Myocyte (in vitro differentiated cells): ENCODE measurements around the gene TMPRSS5. TPM values are rescaled to one million over a fixed set of nuclear protein-coding genes. Genes with fewer than 3 reads are reported as not detected.
"Not testable (repeated sequence)": the region's sequence is repeated elsewhere in the genome, so short reads cannot be mapped to it uniquely, and the experiment has no call there.

Source experiments
- DNase-seq: peaks from one replicate; pipeline ENCODE4 v3.0.0-alpha.2; 2012; ENCODE audit warnings: low read depth
- total RNA-seq: library from RNA; depleted of rRNA; stranded (reverse); fragments of >200 nt; gene quantifications from 2 replicates; pipeline ENCODE4 v1.2.3, GENCODE V29; 2014

Gene TMPRSS5
- total RNA-seq, 1 donor from 2014 or later: 0.48 TPM

- DNase-seq: peak; percentile 38
These were observed 8.2 kb downstream of the TMPRSS5 start for GRCh38 chr11:113697756-113698407.

GRCh38 chr11:113697111-113697510 is 9.0 kb downstream of the TMPRSS5 start:
- no peak for DNase-seq

- no peak for DNase-seq
These were observed 10.9 kb downstream of the TMPRSS5 start for GRCh38 chr11:113695207-113695606.

- no peak for DNase-seq
These were observed 11.7 kb downstream of the TMPRSS5 start for GRCh38 chr11:113694390-113694789.

GRCh38 chr11:113693030-113693429 is 13.1 kb downstream of the TMPRSS5 start:
- DNase-seq: no peak

- peak; percentile 97 for DNase-seq
These were observed 15.2 kb downstream of the TMPRSS5 start for GRCh38 chr11:113690619-113691569.

- peak; percentile 46 for DNase-seq
These were observed 16.1 kb downstream of the TMPRSS5 start for GRCh38 chr11:113689768-113690618.

- no peak for DNase-seq
These were observed 20.3 kb downstream of the TMPRSS5 start for GRCh38 chr11:113685654-113686359.

- DNase-seq: no peak
These were observed 21.6 kb downstream of the TMPRSS5 start for GRCh38 chr11:113684496-113684895.

DNA sequence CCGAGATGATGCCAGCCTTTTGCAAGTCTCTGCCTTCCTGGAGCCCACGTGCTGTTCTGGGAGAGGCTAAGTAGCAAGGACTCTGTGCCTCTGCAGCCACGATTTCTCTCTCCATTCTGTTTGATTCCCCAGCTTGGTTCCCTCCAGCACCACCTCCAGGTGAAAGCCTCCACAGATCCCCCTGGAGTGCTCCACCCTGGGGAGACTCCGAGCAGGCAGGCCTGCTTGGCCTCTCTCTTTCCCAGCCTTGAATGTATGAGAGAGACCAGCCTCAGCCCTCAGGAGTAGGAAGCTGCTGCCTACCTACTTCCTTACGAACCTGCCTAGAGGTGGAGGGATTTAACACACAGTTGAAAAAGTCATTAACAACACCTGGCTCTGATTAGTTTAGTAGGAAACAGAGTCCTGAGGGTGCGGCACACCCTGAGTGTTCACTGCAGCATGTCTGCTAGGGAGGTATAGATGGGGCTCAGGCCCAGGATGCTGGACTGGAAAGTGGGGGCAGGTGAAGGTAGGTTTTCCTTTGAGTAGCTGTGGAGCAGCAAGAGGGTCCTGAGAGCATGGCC is 22.5 kb downstream of the TMPRSS5 start:
- DNase-seq: no peak

DNA sequence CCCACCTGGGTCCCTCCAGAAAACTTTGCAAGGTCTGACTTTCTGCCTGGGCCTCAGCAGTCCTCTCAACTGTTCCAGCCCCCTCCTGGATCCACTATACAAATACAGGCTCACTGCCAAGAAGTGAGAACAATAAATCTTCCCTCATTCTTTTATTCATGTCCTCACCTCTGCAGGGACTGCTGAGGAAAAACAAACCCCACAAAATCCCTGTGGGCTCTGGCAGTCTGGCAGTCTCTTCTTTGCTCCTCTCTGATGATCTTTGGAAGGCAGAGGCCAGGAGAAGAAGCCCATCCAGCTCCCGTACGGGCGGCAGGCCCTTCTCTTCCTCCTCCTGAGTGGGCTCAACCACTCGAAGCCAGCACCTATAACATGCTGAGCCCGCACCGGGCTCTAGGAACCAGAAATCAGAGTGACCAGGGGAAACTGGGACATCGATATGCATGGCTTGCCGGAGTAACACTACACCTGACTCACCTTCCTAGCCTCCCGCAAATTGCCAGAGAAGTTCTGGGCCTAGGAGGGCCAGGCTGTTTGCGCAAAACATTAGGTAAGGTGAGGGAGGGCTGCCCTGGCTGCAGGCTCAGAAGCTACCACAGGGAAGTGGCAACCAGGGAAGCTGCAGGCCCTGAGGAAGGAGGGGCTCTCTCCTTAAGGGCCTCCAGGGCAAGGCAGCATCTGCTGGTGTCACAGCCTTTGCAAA is 24.2 kb downstream of the TMPRSS5 start:
- DNase-seq: no peak

- DNase-seq: no peak
These were observed 24.8 kb downstream of the TMPRSS5 start for GRCh38 chr11:113681282-113681681.

DNA sequence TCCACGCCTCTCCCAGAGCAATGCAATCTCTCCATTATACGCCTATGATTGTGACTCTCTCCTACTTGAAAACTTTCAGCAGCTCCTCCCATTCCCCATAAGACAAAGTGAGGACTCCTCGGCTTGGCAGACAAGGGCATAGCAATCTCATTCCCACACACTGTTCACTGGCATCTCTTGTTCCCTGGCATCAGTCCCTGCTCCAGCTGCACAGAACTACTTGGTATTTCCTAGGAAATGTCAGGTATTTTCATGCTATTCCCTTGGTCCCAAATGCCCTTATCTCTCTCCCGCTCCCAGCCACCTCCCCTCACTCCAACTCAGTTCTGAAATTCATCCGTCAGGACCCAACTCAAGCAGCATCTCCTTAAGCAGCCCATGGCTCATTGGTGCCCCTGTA is 28.4 kb downstream of the TMPRSS5 start:
- no peak for DNase-seq

DNA sequence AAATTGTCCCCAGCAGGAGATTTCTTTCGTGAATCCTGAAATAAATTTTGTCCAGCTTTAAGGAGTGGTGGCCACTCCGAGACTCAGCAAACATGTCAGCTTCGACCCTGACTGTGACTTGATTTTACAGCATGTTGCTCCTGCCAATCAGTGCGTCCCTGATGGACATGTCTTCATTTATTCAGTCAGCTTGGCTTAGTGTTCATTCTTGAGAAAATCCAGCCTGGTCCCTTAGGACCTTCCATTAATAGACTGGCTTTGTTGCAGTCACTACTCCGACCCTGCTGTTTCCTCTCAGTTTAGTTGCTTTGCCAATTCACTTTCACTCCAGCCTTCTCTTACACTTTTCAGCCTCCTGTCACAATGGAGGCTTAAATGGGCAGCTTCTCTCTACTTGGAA is 30.5 kb downstream of the TMPRSS5 start:
- DNase-seq: peak; percentile 73

DNA sequence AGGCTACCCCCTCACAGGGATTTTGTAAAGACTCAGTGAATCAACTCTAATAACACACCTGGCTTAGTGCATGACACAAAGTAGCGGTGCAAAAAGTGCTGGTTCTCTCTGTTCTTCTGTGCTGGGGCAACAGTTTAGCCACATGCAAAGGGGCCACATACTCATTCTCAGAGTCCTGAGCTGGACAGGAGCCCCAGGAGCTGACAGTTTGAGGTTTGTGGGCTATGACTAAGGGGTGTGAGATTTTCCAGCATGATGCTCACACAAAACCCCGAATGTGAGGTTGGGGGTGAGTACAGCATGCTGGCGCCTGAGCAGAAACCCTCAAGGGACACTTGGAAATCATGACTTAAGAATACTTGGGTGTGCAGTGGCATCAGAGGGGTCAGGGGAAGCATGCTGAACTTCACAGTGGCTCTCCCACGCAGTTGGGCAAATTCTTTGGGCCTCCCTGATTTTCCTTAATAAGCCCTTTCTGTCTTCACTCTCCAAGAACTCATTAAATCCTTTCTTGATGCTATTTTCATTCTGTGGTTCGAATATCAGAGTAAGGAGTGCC is 31.0 kb downstream of the TMPRSS5 start:
- peak; percentile 97 for DNase-seq

- no peak for DNase-seq
These were observed 31.8 kb downstream of the TMPRSS5 start for GRCh38 chr11:113674397-113674685.

GRCh38 chr11:113673550-113674396 is 32.3 kb downstream of the TMPRSS5 start:
- no peak for DNase-seq

- DNase-seq: not testable (repeated sequence)
These were observed 34.2 kb downstream of the TMPRSS5 start for GRCh38 chr11:113671914-113672313.

DNA sequence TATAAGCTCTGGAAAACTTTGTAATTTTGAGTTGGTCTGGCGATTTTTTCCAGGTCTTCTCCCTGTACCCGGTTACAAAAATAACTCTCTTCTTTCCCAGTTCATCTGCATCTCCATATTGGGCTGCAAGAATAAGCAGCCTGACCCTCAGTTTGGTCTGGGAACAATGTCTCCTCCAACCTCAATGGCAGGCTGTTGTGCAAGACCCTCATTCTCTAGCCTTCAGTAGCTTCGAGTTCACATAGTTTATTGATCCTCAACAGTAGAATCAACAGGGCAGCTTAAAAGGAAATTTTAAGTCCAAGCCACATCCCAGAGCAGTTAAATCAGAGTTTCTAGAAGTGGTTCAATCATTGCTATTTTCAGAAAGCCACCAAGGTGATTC is 35.3 kb downstream of the TMPRSS5 start:
- no peak for DNase-seq
